Heart right ventricle (tissue), 16 donors: Measurements from ENCODE around the gene DDX19B. TPM values are rescaled to one million over a fixed set of nuclear protein-coding genes. Genes with fewer than 3 reads are reported as not detected.
"Not testable (repeated sequence)": the region's sequence is repeated elsewhere in the genome, so short reads cannot be mapped to it uniquely, and the experiment has no call there.

Source experiments
- ATAC-seq, 8 donors: fragments of 200-7000 bp; cut with Tn5 transposase; one replicate each; pipeline ENCODE4 v1.9.1; 2020; ENCODE audit warnings: mild to moderate bottlenecking in 8 of 8, moderate library complexity in 8 of 8, moderate number of reproducible peaks in 1 of 8
- DNase-seq, 2 donors: peaks; one replicate each; pipeline ENCODE4 v3.0.0-alpha.2; 2020
- H3K27ac ChIP-seq, 10 donors: fragments of 200-600 bp; sonication (generic) in 2 of 10; one replicate each; pipeline versions ENCODE4 v1.5.0 to v1.8.0; 2020 to 2022; ENCODE audit warnings: mild to moderate bottlenecking in 3 of 10
- H3K27me3 ChIP-seq, 7 donors: fragments of 200-600 bp; one replicate each; pipeline ENCODE4 v1.8.0; 2021 to 2022; ENCODE audit warnings: mild to moderate bottlenecking in 2 of 7
- H3K36me3 ChIP-seq, 9 donors: fragments of 200-600 bp; sonication (generic) in 1 of 9; one replicate each; pipeline versions ENCODE4 v1.5.0 to v1.8.0; 2020 to 2022; ENCODE audit warnings: mild to moderate bottlenecking in 2 of 9
- H3K4me1 ChIP-seq, 9 donors: fragments of 200-600 bp; sonication (generic) in 1 of 9; one replicate each; pipeline versions ENCODE4 v1.5.0 to v1.8.0; 2020 to 2022; ENCODE audit warnings: mild to moderate bottlenecking in 4 of 9
- H3K4me3 ChIP-seq, 10 donors: fragments of 200-600 bp; sonication (generic) in 2 of 10; one replicate each; pipeline versions ENCODE4 v1.5.0 to v1.8.0; 2020 to 2022; ENCODE audit warnings: mild to moderate bottlenecking in 7 of 10, moderate library complexity in 2 of 10
- H3K9me3 ChIP-seq, 11 donors: fragments of 200-600 bp in 10 of 11; sonication (generic) in 2 of 11; one replicate each; pipeline versions ENCODE4 v1.5.0 to v1.8.0; 2013 to 2022; ENCODE audit warnings: mild to moderate bottlenecking in 2 of 11, control low read depth in 1 of 11, moderate library complexity in 1 of 11
- WGBS, 2 donors: extraction: QIAGEN DNeasy Blood & Tissue Kit; methylation state at CpG; one replicate each; pipeline ENCODE4 v1.1.7; 2013; ENCODE audit warnings: inconsistent platforms in 1 of 2; 5-methylcytosine and 5-hydroxymethylcytosine counted together
- intact Hi-C, 10 donors: fragments of 100-400 bp; cut with DNase I; formaldehyde crosslinking; loops; one replicate each; pipeline versions ENCODE4 v1.11.1 to v1.14.2; 2022
- long read RNA-seq, 3 donors: library from polyadenylated mRNA; unstranded; transcript quantifications; one replicate each; pipeline ENCODE4 v2.0.0, GENCODE V29; 2020 to 2021
- polyA plus RNA-seq, 2 donors: library from polyadenylated mRNA; stranded (reverse); fragments of 200-250 nt; gene quantifications; one replicate each; pipeline ENCODE4 v1.2.3, GENCODE V29; 2013
- total RNA-seq, 10 donors: library from RNA; stranded (reverse); fragmentation: NEBNext Ultra II Directional in 3 of 10; extraction: Animal tissue kit (Norgen Biotek cat#: 25700) in 3 of 10; gene quantifications; one replicate each; pipeline versions ENCODE4 v1.2.1 to v1.2.4, GENCODE V29; 2021 to 2023
- TF ChIP-seq, protein P1 (sequence below), 9 donors: fragments of 200-600 bp; sonication (generic) in 2 of 9; IDR thresholded peaks; one replicate each; pipeline versions ENCODE4 v1.5.0 to v1.8.0; 2021 to 2022; ENCODE audit warnings: antibody characterized with exemption in 9 of 9, mild to moderate bottlenecking in 5 of 9, moderate library complexity in 1 of 9
- donor health status: Arrhythmogenic right ventricular cardiomyopathy.
- donor health status: ischemic (EF 13 %, LVEDD 7.1; RV severe dilation, severe dysfunction).
- donor health status: healthy with polysubstance abuse.
- donor health status: DM: no; HTN: yes; CAD: no.
- donor health status: DM: no; HTN: no; CAD: no.
- donor health status: ischemic (EF 25% LVEDD 6.9; RV normal size, moderate dysfunction).
- donor health status: ischemic (EF 25% LVEDD 5.7; RV mildly dilated, moderate dysfunction).
- donor health status: healthy.
- donor health status: DM: yes; HTN: yes; CAD: no.
- donor health status: Ischemic cardiomyopathy.
- donor health status: ischemic (EF 35%, LVEDD 5.7; RV mildly dilated, moderate dysfunction).
- donor health status: nonischemic (EF 11% LVEDD 7.7; RV severe dilation, severe dysfunction).
- donor health status: DM: yes; HTN: yes; CAD: no.
- donor health status: PGD.
- donor health status: ischemic (EF 29% LVEDD 5.4; RV normal size, mild dysfunction).
- donor health status: nonischemic (EF 23%, LVEDD 6.1; RV moderate dilation, normal function).

The DDX19B gene
- 10 to 100 TPM; 14.8 to 25.3 (median 20.7) TPM for total RNA-seq
- polyA plus RNA-seq = 10 to 100 TPM; 11.6 to 19.0 TPM
- long read RNA-seq, donor 1, transcript DDX19B-201 (12 exons, 3,386 nt) = major isoform, 15 of 20 reads
- long read RNA-seq, donor 1, partial matches to known transcripts = 0 of 20 reads
- long read RNA-seq, donor 1, other reads (novel, unspliced or antisense) = 4 of 20 reads
- long read RNA-seq, donor 2, transcript DDX19B-201 (12 exons, 3,386 nt) = major isoform, 14 of 18 reads
- long read RNA-seq, donor 2, partial matches to known transcripts = 1 of 18 reads
- long read RNA-seq, donor 2, other reads (novel, unspliced or antisense) = 3 of 18 reads
- long read RNA-seq, donor 3, transcript DDX19B-201 (12 exons, 3,386 nt) = major isoform, 44 of 61 reads
- long read RNA-seq, donor 3, partial matches to known transcripts = 4 of 61 reads
- long read RNA-seq, donor 3, other reads (novel, unspliced or antisense) = 6 of 61 reads

DNA sequence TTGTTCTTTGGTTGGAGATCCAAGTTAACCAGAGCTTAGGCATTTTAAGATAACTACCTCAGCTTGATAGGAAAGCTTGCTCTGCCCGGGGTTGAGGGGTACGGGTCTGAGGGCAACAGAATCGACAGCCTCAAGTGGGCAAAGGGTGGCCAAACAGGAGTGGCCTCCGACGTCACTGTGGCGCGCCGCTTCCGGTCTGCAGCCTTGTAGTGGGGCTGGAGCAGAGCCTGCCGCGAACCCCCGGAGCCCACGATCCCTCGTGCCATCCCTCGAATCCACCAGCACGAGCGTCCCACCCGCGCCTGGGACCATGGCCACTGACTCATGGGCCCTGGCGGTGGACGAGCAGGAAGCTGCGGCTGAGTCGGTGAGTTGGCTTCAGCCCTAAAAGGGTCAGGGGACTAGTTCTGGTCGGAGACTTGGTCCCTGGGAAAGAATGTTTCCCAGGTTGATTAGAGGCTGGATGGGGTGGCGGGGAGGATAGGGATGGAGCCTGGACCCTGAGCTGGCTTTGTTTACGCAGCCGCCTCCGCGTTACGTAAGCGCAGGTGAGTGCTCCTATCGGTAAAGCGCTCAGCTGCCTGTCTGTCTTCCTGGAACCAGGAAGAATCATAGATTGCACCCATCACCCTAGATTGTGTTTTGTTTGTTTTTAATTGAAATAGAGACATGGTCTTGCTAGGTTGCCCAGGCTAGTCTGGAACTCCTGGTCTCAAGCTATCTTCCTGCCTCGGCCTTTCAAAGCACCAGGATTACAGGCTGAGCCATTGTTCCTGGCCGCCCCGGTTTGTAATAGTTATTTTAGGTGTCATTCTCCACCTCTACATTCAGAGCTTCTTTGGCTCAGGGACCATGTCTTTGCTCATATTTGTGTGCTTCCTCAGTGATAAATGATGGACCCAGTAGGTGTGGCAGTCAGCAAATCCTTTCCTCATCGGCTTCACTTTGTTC lies at the start of gene DDX19B:
TSS of gene DDX19B (plus strand) at position 199 of the 951 bp plus-strand sequence. CDS start at position 311, 112 bp downstream.
- Histone ChIP-seq H3K4me3 (peak within 1 kb of the TSS; percentile 49 to 97 (median 82)), H3K27me3 (no peaks in the 10 kb centered on the region), H3K9me3 (peaks cover 0 to 19% (median 11%) of the 10 kb centered on the region in 11 donors), H3K4me1 (peaks cover 0 to 22% (median 14%) of the 10 kb centered on the region in 9 donors), H3K36me3 (peaks cover 0 to 30% (median 6%) of the 10 kb centered on the region in 9 donors), H3K27ac (peak within 1 kb of the TSS; percentile 67 to 97 (median 92))
- TF ChIP-seq, protein P1, sequence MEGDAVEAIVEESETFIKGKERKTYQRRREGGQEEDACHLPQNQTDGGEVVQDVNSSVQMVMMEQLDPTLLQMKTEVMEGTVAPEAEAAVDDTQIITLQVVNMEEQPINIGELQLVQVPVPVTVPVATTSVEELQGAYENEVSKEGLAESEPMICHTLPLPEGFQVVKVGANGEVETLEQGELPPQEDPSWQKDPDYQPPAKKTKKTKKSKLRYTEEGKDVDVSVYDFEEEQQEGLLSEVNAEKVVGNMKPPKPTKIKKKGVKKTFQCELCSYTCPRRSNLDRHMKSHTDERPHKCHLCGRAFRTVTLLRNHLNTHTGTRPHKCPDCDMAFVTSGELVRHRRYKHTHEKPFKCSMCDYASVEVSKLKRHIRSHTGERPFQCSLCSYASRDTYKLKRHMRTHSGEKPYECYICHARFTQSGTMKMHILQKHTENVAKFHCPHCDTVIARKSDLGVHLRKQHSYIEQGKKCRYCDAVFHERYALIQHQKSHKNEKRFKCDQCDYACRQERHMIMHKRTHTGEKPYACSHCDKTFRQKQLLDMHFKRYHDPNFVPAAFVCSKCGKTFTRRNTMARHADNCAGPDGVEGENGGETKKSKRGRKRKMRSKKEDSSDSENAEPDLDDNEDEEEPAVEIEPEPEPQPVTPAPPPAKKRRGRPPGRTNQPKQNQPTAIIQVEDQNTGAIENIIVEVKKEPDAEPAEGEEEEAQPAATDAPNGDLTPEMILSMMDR (IDR thresholded peaks at IDR 0.05) = no peak
- DNase-seq = peak; percentile 79 to 82
- ATAC-seq = peak; percentile 91 to 96 (median 95)
- WGBS, 2 donors = 1% methylated on average over 37 of the region's 37 CpGs
- intact Hi-C loops = loop anchor here in 5 of 10 donors (1.0 to 5.0 kb wide), 3 partner anchors 47 to 48 kb away; partner anchors contain the start of gene DDX19A (in 5 of the 5)

DNA sequence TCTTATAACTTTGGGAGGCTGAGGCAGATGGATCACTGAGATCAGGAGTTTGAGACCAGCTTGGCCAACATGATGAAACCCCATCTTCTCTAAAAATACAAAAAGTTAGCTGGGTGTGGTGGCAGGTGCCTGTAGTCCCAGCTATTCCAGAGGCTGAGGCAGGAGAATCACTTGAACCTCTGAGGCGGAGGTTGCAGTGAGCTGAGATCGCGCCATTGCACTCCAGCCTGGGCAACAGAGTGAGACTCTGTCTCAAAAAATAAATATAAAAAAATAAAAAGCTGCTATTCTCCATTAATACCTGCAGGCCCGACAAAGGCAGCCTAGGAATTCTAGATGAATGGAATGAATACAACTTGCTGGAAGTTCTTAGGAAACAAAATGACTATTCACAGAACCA lies 49.3 kb upstream of the DDX19B start:
- DNase-seq, H3K9me3 ChIP-seq, ATAC-seq, H3K27me3 ChIP-seq: not testable (repeated sequence)
- Histone ChIP-seq H3K4me1 (peaks cover 4 to 28% (median 22%) of the 10 kb centered on the region in 9 donors), H3K4me3 (peak overlapping the region in 1 of 10 donors; percentile 80), H3K36me3 (peaks cover 0 to 57% (median 22%) of the 10 kb centered on the region in 9 donors), H3K27ac (peak overlapping the region in 1 of 10 donors; percentile 0)
- WGBS, 2 donors = 85 to 86% methylated on average over 4 of the region's 4 CpGs
- intact Hi-C loops = loop anchor here in 3 of 10 donors (10.0 kb wide), 2 partner anchors 85 to 95 kb away; no protein-coding TSS in a partner anchor

DNA sequence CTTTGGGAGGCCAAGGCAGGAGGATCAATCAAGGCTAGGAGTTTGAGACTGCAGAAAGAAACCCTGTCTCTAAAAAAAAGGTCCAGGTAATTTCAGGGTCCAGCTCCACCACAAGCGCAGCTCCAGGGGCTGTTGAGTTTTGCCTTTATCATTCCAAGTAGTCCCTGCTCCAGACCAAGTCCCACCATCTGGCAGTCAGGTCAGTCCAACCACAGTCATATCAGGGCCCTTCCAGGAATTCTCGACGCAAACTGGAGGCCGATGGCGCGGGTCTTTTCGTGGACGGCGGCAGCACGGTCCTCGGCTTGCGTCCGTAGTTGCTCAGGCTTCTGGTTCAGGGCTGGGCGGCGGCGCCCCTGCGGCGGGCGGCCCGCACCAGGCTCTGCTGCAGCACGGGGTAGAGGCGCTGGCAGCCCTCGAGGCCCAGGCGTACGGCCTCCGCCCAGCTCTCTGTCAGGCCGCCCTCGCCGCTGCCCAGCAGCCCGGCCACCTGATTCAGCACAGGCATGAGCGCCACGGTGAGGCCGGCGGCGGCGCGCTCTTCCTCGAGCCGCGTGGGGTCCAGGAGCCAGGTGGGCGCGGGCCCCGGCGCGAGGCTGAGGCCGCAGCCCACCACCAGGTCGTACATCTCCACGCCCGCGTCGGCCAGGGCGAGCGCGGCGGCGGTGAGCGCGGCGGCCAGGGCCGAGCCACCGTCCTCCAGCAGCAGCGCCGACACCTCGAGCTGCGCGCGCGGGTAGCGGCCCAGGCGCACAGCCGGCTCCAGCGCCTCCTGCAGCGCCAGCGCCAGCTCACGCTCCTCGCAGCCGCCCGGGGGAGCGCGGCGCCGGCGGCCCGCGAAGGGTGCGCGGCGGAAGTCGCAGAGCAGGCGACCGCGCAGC lies 48.0 kb upstream of the DDX19B start:
- peaks cover 4 to 28% (median 22%) of the 10 kb centered on the region in 9 donors for H3K4me1 ChIP-seq
- H3K27me3 ChIP-seq = no peaks in the 10 kb centered on the region
- intact Hi-C loops = loop anchor here in 3 of 10 donors (10.0 kb wide), 2 partner anchors 86 to 96 kb away; no protein-coding TSS in a partner anchor
- TF ChIP-seq, protein P1 (IDR thresholded peaks at IDR 0.05) = peak in 1 of 9 donors; percentile 17
- H3K36me3 ChIP-seq = peaks cover 0 to 66% (median 35%) of the 10 kb centered on the region in 9 donors
- H3K4me3 ChIP-seq = peak overlapping the region; percentile 68 to 84 (median 78)
- WGBS, 2 donors = 1% methylated on average over 64 to 92 of the region's 92 CpGs
- H3K27ac ChIP-seq = peak overlapping the region; percentile 55 to 94 (median 86)
- peak in 1 of 2 donors; percentile 40 for DNase-seq
- H3K9me3 ChIP-seq = no peaks in the 10 kb centered on the region
- peak in 7 of 8 donors; percentile 29 to 64 (median 40) for ATAC-seq
